Measurements from ENCODE around the gene RASGRF1.

DNA sequence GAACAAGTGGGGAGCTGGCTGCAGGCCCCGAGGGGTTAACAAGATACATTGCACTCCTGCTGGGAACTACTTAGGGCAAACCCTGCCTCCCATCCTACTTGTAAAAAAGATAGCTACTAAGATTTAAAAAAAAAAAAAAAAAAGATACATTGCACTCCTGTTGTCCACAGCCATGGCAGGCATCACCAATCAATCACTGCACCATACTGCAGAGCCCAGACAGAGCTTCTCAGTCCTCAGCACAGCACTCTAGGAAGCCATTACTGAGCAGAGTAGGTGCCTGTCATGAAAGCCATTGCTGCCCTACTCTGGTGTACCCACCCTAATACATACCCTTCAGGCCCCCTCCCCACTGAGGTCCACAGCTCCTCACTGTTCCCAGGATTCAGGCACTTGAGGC lies 64.8 kb downstream of the RASGRF1 start:
- no peak for TF ChIP-seq YY1 (IDR thresholded peaks at IDR 0.05; ENCODE audit: insufficient read depth, insufficient read length)
- TF ChIP-seq SUZ12 (IDR thresholded peaks at IDR 0.05; ENCODE audit: extremely low read depth, insufficient read depth, insufficient read length), result no peak

Measured in NT2/D1 (cell line).